NK-92 treated with Interleukin-12 subunit alpha and Interleukin-12 subunit beta, amount 100 ng/mL, for 24 hours (cell line): ENCODE measurements around the gene MYL3.
A peak's percentile ranks its signal among the peaks of the same experiment; 100 is the strongest.

Experiments
- DNase-seq: peaks from one replicate; lab custom pipeline; 2025; lab: John Stamatoyannopoulos, UW

The MYL3 gene

GRCh38 chr3:46883054-46883829 is 20.0 kb upstream of the MYL3 start:
- DNase-seq, result no peak

DNA sequence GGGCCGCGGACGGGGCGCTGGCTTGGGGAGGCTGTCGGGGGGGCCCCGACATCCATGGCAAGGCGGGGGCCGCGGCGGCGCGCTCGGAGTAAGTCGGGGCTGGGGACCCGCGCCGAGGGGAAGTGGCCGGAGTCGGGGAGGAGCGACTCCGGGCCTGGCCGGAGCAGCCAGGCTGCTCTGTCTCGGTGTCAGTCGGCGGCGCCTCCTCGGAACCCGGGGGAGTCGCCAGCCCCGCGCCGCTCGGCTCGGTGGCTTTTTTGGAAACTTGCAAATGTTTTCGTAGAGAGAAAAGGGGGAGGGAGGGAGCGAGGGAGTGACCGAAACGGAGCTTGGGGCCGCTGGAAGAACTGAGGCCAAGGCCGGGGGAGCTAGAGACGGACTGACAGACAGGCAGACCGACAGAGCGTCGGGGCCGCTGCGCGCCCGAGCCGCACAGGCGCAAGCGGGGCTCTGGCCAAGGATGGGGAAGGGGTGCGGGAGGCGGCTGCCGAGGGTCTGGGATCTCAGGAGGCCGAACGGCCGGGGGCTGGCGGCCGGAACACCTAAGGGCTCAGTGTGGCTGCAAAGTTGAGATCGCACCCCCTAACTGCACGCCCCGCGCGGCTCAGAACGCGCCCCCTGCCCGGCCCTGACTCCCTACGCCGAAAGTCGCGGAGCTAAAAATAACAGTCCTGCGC is 19.3 kb upstream of the MYL3 start:
- no peak for DNase-seq

DNA sequence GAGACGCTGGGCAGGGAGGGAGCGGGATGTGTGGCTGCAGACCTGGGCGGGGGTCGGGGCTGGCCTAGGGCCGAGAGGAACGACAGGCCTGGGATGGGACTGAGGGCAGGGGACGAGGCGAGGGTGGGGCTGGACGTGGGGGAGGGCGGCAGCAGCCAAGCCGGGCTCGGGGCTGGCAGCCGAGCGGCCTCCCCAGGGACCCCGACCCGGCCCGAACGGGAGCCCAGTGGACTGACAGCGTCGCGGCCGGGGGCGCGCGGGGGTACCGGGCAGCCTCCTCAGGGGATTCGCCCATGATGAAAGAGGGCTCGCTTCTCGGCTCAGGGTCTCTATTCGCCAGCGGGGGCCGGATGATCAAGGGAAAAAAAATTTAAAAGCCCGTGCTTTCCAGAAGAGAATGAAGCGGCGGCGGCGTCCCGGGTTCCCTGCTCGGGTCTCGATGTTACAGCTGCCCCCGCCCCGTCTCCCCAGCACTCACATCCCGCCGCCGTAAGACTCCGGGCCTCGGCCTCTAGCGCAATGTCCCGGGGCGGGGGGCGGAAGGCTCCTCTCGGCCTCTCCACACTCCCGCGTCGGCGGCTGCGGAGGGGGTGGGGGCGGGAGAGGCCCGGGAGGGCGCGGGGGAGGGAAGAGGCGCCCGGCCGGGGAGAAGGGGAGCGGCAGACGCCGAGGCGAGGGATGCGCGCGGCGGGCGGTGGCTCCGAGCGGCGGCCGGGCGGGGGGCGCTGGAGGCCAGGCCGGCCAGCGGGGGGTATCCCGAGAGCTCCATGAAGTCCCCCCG is 18.5 kb upstream of the MYL3 start:
- no peak for DNase-seq

- no peak for DNase-seq
Measured at GRCh38 chr3:46880884-46881595, 17.8 kb upstream of the MYL3 start.

GRCh38 chr3:46878781-46879436 is 15.7 kb upstream of the MYL3 start:
- DNase-seq, result no peak

DNA sequence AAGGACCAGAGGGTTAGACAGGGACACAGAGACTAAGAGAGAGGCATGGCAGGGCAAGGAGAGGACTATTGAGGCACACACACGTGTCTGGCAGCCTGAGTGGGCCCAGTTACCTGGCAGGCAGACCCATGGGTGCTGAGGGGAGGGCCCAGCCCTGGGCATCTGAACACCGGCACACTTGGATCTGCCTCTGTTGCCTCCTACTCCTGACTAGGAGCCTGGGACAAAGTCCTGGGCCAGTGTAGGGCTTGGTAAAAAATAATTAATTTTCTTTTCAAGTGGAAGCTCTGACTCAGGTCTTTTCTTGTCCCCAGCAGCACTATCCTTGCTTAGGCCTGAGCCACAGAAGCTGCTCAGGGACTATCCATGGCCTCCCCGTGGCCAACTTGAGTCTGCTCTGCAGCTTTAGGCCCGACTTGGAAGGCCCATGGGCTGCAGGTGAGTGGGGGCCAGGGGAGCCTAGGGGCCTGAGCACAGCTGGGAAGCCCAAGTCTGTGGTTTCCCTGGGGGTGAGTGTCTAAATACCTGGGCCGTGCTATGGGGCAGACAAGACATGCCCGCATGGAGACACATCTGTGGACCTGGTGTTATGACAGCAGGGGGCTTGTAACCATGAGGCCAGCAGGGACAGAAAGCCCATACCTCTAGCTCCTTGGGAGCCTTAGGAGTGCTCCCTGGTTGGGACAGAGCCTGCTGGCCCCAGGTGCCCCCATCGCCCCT is 14.3 kb upstream of the MYL3 start, which contains the start of gene PTH1R:
TSS of gene PTH1R (plus strand) at position 316 of the 720 bp plus-strand sequence. CDS start 5,839 bp downstream, outside the sequence.
- DNase-seq, result no peak

DNA sequence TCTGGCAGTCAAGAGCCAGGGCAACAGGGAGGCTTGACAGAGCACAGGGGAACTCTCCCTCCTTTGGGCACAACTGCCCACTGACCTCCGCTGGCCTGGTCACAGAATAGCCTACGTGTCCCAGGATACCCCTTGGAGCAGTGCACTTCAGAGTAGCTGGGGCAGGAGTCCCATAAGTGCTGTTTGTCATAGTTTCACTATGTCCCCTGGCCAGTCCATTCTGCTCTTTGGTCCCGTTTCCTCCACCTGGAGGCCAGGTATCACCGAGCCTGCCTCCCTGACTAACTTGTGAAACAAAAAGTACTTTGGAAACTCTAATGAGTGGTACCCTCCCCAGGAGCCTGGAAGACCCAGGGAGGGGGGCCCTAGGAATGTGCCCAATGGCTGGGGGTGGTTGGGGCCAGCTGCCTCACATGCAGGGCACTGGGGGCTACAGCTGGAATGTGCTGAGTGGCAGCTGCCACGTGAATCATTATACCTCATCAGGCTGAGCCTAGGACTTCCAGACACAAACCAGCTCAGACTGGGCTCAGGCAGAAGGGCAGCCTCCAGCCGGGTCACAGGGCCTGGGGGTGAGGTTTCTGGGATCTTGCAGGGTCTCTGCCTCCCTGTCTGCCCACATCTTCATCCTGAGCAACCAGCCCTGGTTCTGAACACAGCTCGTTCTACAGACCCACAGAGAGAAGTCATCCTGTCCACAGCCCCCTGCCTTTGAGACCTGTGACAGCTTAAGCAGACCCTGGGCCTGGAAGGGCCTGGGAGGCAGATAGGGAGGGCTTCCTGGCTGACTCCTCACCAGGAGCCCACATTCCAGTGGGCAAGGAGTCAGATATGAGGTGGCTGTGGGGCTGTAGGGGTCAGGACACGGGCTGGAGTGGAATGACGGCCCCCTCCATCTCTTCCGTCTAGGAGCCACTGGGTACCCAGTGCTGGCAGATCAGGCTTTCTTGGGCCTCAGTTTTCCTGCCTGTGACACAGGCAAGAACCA is 13.4 kb upstream of the MYL3 start:
- DNase-seq, result no peak

DNA sequence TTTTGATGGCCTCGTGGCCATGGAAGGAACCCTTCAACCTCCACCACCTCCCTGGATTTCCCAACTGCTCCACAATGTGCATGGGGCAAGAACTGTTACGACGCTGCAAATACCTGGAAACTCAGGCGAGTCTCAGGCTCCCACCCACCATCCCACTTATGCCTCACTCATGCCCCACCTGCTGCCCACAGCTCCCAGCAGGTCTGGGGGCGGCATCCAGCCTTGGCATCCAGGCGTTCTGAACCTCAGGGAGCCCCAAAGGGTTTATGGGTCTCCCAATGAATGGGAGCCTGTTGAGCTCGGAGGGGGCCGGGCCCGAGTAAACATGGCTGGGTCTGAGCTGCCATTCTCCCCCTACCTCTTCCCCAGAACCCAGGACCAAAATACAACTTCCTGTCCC is 12.3 kb upstream of the MYL3 start:
- no peak for DNase-seq

- no peak for DNase-seq
Measured at GRCh38 chr3:46874430-46874829, 11.2 kb upstream of the MYL3 start.

DNA sequence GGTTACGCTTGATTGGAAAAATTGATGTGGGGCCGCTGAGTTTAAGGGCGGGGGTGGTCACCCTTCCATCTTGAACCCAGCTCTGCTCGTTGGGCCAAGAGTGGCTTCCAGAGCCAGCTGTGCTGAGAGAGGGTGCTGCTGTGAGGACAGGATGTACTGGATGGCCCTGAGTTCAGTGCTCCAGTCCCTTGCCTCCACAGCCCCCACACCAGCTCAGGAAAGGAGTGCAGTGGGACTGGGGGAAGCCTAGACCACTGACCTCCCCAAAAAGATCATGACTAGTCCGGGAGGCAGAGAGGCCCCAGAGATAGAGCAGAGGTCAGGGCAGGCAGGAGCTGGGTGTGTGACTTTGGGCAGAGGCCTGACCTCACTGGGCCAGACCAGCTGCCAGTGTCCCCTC is 10.3 kb upstream of the MYL3 start:
- DNase-seq, result no peak

DNA sequence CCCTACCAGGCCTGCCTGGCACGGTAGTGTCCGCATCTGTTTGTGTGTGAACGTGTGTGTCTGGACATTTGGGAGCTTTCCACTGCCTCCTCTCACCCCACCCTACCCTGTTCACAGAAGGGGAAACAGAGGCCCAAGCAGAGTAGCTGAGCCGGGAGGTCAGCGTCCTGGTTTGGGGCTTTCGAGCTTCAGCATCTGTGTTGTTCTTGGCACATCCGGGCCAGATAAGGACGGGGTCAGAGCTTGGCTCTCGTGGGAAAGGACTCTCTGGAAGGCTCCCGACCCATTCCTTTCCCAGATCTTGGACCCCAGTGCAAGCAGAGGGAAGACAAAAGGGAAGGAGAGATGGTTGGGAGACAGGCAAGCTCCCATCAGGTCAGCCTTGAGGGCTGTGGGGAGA is 8.0 kb upstream of the MYL3 start:
- no peak for DNase-seq

DNA sequence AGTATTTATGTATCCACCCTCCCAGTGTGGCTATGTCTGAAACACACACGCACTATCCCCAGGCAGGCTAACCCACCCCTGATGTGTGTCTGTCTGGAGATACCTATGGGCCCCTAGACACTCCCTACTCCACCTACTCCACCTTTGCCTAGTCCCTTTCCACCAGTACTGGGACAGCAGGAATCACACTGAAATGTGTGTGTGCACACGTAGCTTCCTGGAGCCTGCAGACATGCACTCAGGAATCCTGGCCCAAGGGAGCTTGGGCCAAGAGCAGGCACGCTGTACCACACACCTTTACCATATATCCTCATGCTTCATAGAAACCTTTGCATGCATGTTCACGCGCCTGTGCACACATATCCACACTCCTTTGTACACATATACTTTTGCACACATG is 7.4 kb upstream of the MYL3 start:
- no peak for DNase-seq

- no peak for DNase-seq
Measured at GRCh38 chr3:46869440-46869839, 6.2 kb upstream of the MYL3 start.

DNA sequence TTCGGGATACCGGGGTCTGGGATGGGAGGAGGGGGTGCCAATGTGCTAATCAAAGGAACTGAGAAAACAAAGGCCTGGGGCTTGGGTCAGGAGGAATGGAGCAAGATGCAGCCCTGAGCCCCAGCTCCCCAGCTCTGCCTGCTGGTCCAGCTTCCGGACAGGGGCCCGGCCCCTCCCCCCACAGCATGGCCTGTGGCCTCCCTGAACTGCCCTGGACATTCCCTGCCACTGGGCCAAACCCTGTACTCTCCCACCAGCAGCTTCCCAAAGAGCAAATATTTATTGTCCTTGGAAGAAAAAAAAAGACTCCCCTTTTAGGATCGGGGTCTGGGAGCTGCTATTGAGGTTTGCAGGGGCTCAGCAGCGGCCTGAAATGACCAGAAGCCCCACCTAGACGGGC is 5.7 kb upstream of the MYL3 start:
- DNase-seq, result no peak

- no peak for DNase-seq
Measured at GRCh38 chr3:46868287-46868686, 5.0 kb upstream of the MYL3 start.

DNA sequence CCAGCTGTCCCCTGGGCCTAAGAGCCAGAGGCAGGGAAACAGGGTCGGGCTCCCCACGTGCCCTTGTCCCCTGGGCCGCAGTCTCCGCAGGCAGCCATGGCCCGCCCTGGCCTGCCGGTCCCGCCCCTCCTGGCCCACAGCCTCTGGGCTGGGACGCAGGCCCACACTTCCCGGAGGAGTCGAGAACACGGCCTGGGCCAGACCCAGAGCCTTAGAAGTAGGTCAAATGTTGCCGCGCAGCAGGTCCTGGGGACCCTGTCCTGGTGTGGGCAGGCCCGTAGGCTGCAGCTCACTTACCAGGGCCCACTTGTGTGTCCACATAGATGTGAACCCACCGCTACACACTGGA is 4.3 kb upstream of the MYL3 start:
- no peak for DNase-seq

GRCh38 chr3:46866720-46867549 is 3.7 kb upstream of the MYL3 start:
- DNase-seq, result peak; percentile 52

GRCh38 chr3:46866032-46866595 is 2.9 kb upstream of the MYL3 start:
- no peak for DNase-seq

GRCh38 chr3:46865546-46865945 is 2.3 kb upstream of the MYL3 start:
- no peak for DNase-seq
